Measurements from ENCODE around the gene LMNTD2. TPM values are rescaled to one million over a fixed set of nuclear protein-coding genes. Genes with fewer than 3 reads are reported as not detected.

The LMNTD2 gene
- total and polyA plus RNA-seq, 2 of the 13 experiments (the other 11 are each of a cell fraction or from before 2014, with no cell fraction given), result 1.1 to 3.1 TPM

- Histone ChIP-seq H3K36me3 (replicated peaks in 1 of 2; ENCODE audit: control insufficient read depth in 1 of 2, insufficient read depth in 2 of 2, low read length in 2 of 2) (no peaks in the 10 kb centered on the region), H3K4me2 (ENCODE audit: low read depth, low read length) (peak overlapping the region; percentile 58), H2AFZ (ENCODE audit: low read length) (no peak overlapping the region), H3K27ac (ENCODE audit: extremely low read length, insufficient read depth, low read length) (no peak overlapping the region), H3K4me1 (ENCODE audit: insufficient read depth, low read length) (peaks cover 84% of the 10 kb centered on the region), H4K20me1 (ENCODE audit: insufficient read depth, low read length) (no peaks in the 10 kb centered on the region), H3K4me3 (replicated peaks in 1 of 3; ENCODE audit: insufficient read depth in 1 of 3, low read depth in 2 of 3, low read length in 3 of 3) (peak overlapping the region in 1 of 3 experiments; percentile 54; a peak in 1 of 6 replicates), H3K9ac (ENCODE audit: insufficient read depth, low read depth, low read length) (no peak overlapping the region), H3K27me3 (ENCODE audit: control insufficient read depth in 1 of 2, insufficient read depth in 2 of 2, low read length in 2 of 2) (peaks cover 6 to 28% of the 10 kb centered on the region in 2 experiments; a peak in 4 of 5 replicates), H3K79me2 (ENCODE audit: insufficient read depth, low read length) (no peaks in the 10 kb centered on the region), H3K9me3 (ENCODE audit: low read length) (no peaks in the 10 kb centered on the region)
- DNase-seq (ENCODE audit: low spot score) (no peak), FAIRE-seq (no peak), ATAC-seq (no peak)
- intact Hi-C loops (cut with micrococcal nuclease; ENCODE audit: unreplicated experiment), result no loop called here
- in situ Hi-C loops (cut with HindIII; ENCODE audit: extremely low pct_ligation_motif_present, low pct_unique_long_range_greater_than_20kb), result no loop called here
- WGBS (ENCODE audit: low lambda C conversion rate), result 59% methylated on average over 3 of the region's 20 CpGs
- no TSS peak for BruUV-seq (replicated peaks)
- ChIA-PET CTCF (ENCODE audit: low intra/inter-chr PET ratio, low total read pairs) (no interaction called here), POLR2A (interaction anchor here (1.4 kb wide), 1 partner anchor 9 kb away, joined by 4 read pairs; no protein-coding TSS in a partner anchor)
- TF ChIP-seq EZH2 (conservative IDR thresholded peaks at IDR 0.05; ENCODE audit: low read depth, low read length) (no peak), ZNF644 (CRISPR knock-in tag; IDR thresholded peaks at IDR 0.05; ENCODE audit: low read depth) (no peak), ATF2 (CRISPR knock-in tag; IDR thresholded peaks at IDR 0.05) (no peak), SALL2 (CRISPR knock-in tag; IDR thresholded peaks at IDR 0.05) (no peak), CREM (IDR thresholded peaks at IDR 0.05) (peak; percentile 17; the same call in 1 of the 2 replicates), CREM (CRISPR knock-in tag; IDR thresholded peaks at IDR 0.05) (no peak), ZNF782 (CRISPR knock-in tag; IDR thresholded peaks at IDR 0.05; ENCODE audit: borderline replicate concordance) (no peak), GZF1 (CRISPR knock-in tag; IDR thresholded peaks at IDR 0.05) (no peak), ZNF564 (CRISPR knock-in tag; IDR thresholded peaks at IDR 0.05) (no peak), POGK (CRISPR knock-in tag; conservative IDR thresholded peaks at IDR 0.05) (no peak), NFE2L1 (CRISPR knock-in tag; IDR thresholded peaks at IDR 0.05; ENCODE audit: borderline replicate concordance) (no peak), ZNF550 (CRISPR knock-in tag; IDR thresholded peaks at IDR 0.05; ENCODE audit: borderline replicate concordance) (no peak), MIER3 (CRISPR knock-in tag; IDR thresholded peaks at IDR 0.05; ENCODE audit: borderline replicate concordance) (no peak), GLMP (CRISPR knock-in tag; IDR thresholded peaks at IDR 0.05; ENCODE audit: borderline replicate concordance) (no peak), ZBTB2 (CRISPR knock-in tag; IDR thresholded peaks at IDR 0.05; ENCODE audit: low read depth) (no peak)
Observed at GRCh38 chr11:541433-541885, 19.1 kb downstream of the LMNTD2 start.

All from HepG2 (cell line).